ENCODE measurements around the gene HOXB9.
A peak's percentile ranks its signal among the peaks of the same experiment; 100 is the strongest.

Gene HOXB9

GRCh38 chr17:48603959-48604769, 22.0 kb downstream of the HOXB9 start:
- no peaks in the 10 kb centered on the region; the same call in 1 of the 2 replicates for H3K9me3 ChIP-seq (ENCODE audit: control insufficient read depth, insufficient read depth, low read length)
- no peaks in the 10 kb centered on the region for H3K36me3 ChIP-seq (ENCODE audit: insufficient read depth, low read length)
- H3K4me1 ChIP-seq (ENCODE audit: insufficient read depth, low read length) = no peaks in the 10 kb centered on the region
- no peak overlapping the region for H3K9ac ChIP-seq (ENCODE audit: low read depth, low read length)

GRCh38 chr17:48601539-48602425, 24.4 kb downstream of the HOXB9 start:
- H3K9me3 ChIP-seq (ENCODE audit: control insufficient read depth, insufficient read depth, low read length) = no peaks in the 10 kb centered on the region; the same call in 1 of the 2 replicates
- H3K4me1 ChIP-seq (ENCODE audit: insufficient read depth, low read length) = peaks cover 3% of the 10 kb centered on the region; the same call in 1 of the 2 replicates
- no peak overlapping the region for H3K9ac ChIP-seq (ENCODE audit: low read depth, low read length)
- H3K36me3 ChIP-seq (ENCODE audit: insufficient read depth, low read length) = no peaks in the 10 kb centered on the region

DNA sequence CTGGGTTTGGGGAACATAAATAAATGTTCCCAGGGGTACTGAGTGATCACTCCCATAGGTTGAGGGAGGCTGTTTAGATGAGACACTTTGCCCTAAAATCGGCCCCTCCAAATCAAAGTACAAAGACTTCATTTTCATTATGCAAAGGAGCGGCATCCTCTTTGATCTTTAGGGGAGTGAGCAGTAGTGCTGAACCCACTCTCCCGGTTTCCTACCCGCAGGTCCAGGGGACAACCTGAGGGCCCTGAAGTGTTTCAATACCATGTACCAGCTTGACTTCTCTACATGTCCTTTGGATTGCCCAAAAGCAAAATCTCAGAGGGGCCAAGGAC, 25.0 kb downstream of the HOXB9 start:
- H3K9ac ChIP-seq (ENCODE audit: low read depth, low read length) = no peak overlapping the region
- H3K9me3 ChIP-seq (ENCODE audit: control insufficient read depth, insufficient read depth, low read length) = no peaks in the 10 kb centered on the region; the same call in 1 of the 2 replicates
- H3K36me3 ChIP-seq (ENCODE audit: insufficient read depth, low read length) = no peaks in the 10 kb centered on the region
- peaks cover 3% of the 10 kb centered on the region; the same call in 1 of the 2 replicates for H3K4me1 ChIP-seq (ENCODE audit: insufficient read depth, low read length)

DNA sequence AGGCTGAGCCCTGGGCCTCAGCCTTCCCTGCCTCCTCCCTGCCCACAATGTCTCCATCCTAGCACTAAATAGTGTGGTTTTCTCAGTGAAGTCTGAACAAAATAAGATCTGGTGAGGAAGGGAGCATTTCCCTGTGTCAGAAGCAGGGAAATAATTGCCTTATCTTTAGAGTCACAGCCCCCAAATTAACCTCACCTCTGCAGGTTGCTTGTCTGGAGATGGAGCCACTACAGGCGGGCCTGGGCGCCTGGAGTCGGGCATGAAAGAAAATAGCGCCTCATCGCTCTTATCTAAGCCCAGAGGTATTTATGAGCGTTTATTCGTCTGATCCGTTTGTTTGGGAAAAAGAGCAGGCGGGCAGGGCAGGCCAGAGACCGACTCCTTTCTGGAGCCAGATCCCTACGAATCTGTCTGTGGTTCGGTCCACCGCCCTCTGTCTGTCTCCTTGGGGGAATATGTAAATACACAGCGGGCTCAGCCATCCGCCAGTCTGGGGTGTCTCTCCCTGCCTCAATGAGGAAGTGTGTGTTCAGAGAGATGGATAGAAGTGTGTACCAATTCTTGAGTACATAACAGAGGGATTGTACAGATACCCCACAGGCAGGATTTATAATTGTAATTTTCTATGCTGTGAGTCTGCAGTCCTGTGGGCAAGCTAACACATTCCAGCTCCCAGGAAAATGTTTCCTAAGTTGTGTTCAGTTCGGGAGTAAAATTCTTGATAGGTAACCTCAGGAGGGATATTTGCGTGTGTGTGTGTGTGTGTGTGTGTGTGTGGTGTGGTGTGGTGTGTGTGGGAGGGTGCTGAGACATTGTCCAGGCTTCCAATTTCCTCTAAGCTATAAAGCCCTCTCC, 25.7 kb downstream of the HOXB9 start:
- H3K4me1 ChIP-seq (ENCODE audit: insufficient read depth, low read length) = peaks cover 3% of the 10 kb centered on the region; the same call in 1 of the 2 replicates
- H3K36me3 ChIP-seq (ENCODE audit: insufficient read depth, low read length) = no peaks in the 10 kb centered on the region
- H3K9me3 ChIP-seq (ENCODE audit: control insufficient read depth, insufficient read depth, low read length) = no peaks in the 10 kb centered on the region; the same call in 1 of the 2 replicates
- H3K9ac ChIP-seq (ENCODE audit: low read depth, low read length) = no peak overlapping the region

DNA sequence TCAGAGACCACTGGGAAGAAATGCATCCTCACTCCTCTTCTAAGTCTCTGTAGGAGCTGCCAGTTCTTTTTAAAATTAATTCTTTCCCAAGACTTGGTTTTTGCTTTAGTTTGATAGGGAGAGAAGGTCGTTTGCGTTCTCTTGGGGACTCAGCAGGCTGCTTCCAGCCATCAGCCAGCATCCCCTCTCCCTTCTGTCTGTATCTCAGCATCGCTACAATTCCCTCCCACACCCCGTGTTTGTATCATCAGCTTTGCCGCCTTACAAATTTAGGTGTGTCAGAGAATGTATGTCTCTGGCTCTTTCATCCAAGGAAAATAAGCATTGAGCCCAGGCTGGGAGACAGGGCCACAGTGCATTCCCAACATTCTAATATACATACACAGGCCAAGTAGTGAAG, 26.8 kb downstream of the HOXB9 start:
- Histone ChIP-seq H3K4me1 (ENCODE audit: insufficient read depth, low read length) (peaks cover 10% of the 10 kb centered on the region), H3K9me3 (ENCODE audit: control insufficient read depth, insufficient read depth, low read length) (no peaks in the 10 kb centered on the region; the same call in 1 of the 2 replicates), H3K9ac (ENCODE audit: low read depth, low read length) (no peak overlapping the region), H3K36me3 (ENCODE audit: insufficient read depth, low read length) (no peaks in the 10 kb centered on the region)

GRCh38 chr17:48598736-48599135, 27.4 kb downstream of the HOXB9 start:
- no peaks in the 10 kb centered on the region for H3K36me3 ChIP-seq (ENCODE audit: insufficient read depth, low read length)
- H3K9me3 ChIP-seq (ENCODE audit: control insufficient read depth, insufficient read depth, low read length) = no peaks in the 10 kb centered on the region
- H3K4me1 ChIP-seq (ENCODE audit: insufficient read depth, low read length) = peaks cover 13% of the 10 kb centered on the region
- no peak overlapping the region for H3K9ac ChIP-seq (ENCODE audit: low read depth, low read length)

GRCh38 chr17:48597778-48598631, 28.2 kb downstream of the HOXB9 start:
- peak overlapping the region; percentile 21; the same call in 1 of the 2 replicates for H3K9ac ChIP-seq (ENCODE audit: low read depth, low read length)
- no peaks in the 10 kb centered on the region for H3K36me3 ChIP-seq (ENCODE audit: insufficient read depth, low read length)
- peaks cover 13% of the 10 kb centered on the region for H3K4me1 ChIP-seq (ENCODE audit: insufficient read depth, low read length)

DNA sequence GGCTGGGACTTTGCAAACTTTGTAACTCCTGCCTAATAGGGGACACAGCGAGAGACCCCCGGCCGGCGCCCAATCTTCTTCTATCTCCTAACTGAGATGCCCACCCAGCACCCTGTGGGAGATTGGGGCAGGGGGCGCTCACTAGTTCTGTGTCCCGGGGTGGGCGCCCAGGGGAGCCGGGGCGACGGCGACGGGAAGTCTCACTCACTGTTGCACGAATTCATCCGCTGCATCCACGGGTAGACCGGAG, 28.7 kb downstream of the HOXB9 start:
- no peaks in the 10 kb centered on the region for H3K9me3 ChIP-seq (ENCODE audit: control insufficient read depth, insufficient read depth, low read length)
- H3K36me3 ChIP-seq (ENCODE audit: insufficient read depth, low read length) = no peaks in the 10 kb centered on the region
- H3K9ac ChIP-seq (ENCODE audit: low read depth, low read length) = peak overlapping the region; percentile 21; the same call in 1 of the 2 replicates
- H3K4me1 ChIP-seq (ENCODE audit: insufficient read depth, low read length) = peaks cover 18% of the 10 kb centered on the region

More at GRCh38 chr17:48597778-48598631, 28.2 kb downstream of the HOXB9 start:
- no peaks in the 10 kb centered on the region for H3K9me3 ChIP-seq (ENCODE audit: control insufficient read depth, insufficient read depth, low read length)

- peak overlapping the region; percentile 24; the same call in 1 of the 2 replicates for H3K9ac ChIP-seq (ENCODE audit: low read depth, low read length)
- no peaks in the 10 kb centered on the region for H3K36me3 ChIP-seq (ENCODE audit: insufficient read depth, low read length)
- no peaks in the 10 kb centered on the region for H3K9me3 ChIP-seq (ENCODE audit: control insufficient read depth, insufficient read depth, low read length)
- H3K4me1 ChIP-seq (ENCODE audit: insufficient read depth, low read length) = peaks cover 18% of the 10 kb centered on the region
Measured at GRCh38 chr17:48596735-48597527, 29.2 kb downstream of the HOXB9 start.

DNA sequence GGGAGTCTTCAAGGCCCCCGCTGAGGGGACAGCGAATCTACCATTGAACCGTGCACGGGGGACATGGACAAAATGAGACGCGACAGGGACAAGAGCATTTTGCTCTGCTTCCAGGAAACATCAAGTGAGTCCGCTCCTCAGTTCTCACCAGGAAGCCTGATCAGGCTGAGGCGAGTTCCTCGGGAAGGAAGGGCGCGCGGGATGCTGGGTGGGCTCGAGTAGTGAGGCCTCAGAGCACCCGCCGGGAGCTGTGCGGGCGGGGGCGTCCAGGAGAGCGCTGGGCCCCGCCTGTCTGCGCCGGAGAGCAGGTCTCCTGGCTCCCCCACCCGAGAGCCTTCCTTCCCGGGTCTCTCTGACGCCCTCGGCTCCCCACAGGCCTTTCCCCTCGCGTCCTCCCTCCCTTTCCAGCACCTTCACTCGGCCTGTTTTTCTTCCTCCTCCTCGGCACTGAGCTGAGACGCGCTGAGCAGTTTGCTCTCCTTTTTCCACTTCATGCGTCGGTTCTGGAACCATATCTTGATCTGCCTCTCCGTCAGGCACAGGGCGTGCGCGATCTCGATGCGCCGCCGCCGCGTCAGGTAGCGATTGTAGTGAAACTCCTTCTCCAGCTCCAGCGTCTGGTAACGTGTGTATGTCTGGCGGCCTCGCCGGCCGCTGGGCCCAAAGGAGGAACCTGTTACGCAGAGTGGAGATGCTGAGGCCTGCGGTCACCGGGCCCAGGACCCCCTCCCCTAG, 30.0 kb downstream of the HOXB9 start:
- Histone ChIP-seq H3K9ac (ENCODE audit: low read depth, low read length) (peak overlapping the region; percentile 24; the same call in 1 of the 2 replicates), H3K4me1 (ENCODE audit: insufficient read depth, low read length) (peaks cover 18% of the 10 kb centered on the region), H3K9me3 (ENCODE audit: control insufficient read depth, insufficient read depth, low read length) (no peaks in the 10 kb centered on the region), H3K36me3 (ENCODE audit: insufficient read depth, low read length) (no peaks in the 10 kb centered on the region)

DNA sequence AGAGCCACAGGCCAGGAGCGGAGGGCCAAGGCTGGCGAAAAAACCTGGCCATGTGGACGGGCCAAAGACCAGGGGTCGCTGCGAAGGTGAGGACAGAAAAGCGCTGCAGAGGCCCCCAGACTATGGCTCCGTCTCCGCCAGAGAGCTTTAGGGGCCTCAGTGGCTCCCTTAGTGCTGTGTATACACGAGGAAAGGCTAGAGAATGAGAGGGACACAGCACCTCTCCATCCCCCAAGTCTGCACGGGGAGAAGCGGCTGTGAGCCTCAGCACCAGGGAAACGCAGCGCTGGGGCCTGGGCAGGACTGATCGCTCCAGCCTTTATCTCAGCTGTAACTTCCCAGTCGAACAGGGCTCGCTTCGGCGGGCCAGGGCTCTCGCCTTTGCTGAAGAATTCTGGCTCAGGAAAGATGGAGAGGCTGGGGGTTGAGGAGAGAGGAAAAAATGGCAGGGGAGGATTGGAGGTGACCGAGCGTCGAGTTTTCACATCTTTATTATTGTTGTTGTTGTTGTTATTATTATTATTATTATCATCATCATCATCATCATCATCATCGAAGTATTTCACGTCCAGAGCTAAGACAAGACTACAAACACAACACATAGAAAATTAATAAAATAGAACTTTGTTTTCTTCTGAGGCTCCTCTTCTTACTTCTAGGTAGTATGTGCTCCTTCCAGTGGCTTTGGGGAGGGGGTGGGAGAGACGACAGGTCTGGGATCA, 30.7 kb downstream of the HOXB9 start:
- Histone ChIP-seq H3K9ac (ENCODE audit: low read depth, low read length) (no peak overlapping the region), H3K9me3 (ENCODE audit: control insufficient read depth, insufficient read depth, low read length) (no peaks in the 10 kb centered on the region), H3K4me1 (ENCODE audit: insufficient read depth, low read length) (peaks cover 18% of the 10 kb centered on the region), H3K36me3 (ENCODE audit: insufficient read depth, low read length) (no peaks in the 10 kb centered on the region)
